ENCODE measurements around the gene MFAP4. TPM values are rescaled to one million over a fixed set of nuclear protein-coding genes. Genes with fewer than 3 reads are reported as not detected.
A peak's percentile ranks its signal among the peaks of the same experiment; 100 is the strongest.

MFAP4 gene
- total RNA-seq, 1 donor from 2014 or later, result 205 TPM

DNA sequence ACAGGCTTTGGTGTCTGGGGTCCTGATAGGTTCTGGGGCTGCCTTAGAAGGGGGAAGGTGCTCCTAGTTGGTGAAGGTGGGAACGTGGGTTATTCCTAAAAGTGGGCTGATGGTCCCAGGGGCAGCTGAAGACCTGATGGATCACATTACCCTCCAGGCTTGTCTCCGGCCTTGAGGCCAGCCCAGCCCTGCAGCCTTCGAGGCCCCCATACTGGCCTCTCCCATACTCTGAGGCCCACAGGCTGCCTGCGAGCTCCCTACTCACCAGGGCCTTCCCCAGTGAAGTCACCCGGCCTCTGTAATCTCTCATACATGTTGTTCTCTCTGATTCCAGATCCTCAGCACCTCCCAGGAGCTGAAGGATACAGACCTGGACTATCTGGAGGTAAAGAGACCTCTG, 26.8 kb upstream of the MFAP4 start:
- Histone ChIP-seq H3K4me3 (no peak overlapping the region), H3K36me3 (no peaks in the 10 kb centered on the region), H3K9me3 (no peaks in the 10 kb centered on the region), H3K27ac (no peak overlapping the region), H3K27me3 (no peaks in the 10 kb centered on the region), H3K4me1 (peaks cover 18% of the 10 kb centered on the region)
- no peak for DNase-seq (ENCODE audit: extremely low spot score in 2 of 2)
- TF ChIP-seq, protein P1, sequence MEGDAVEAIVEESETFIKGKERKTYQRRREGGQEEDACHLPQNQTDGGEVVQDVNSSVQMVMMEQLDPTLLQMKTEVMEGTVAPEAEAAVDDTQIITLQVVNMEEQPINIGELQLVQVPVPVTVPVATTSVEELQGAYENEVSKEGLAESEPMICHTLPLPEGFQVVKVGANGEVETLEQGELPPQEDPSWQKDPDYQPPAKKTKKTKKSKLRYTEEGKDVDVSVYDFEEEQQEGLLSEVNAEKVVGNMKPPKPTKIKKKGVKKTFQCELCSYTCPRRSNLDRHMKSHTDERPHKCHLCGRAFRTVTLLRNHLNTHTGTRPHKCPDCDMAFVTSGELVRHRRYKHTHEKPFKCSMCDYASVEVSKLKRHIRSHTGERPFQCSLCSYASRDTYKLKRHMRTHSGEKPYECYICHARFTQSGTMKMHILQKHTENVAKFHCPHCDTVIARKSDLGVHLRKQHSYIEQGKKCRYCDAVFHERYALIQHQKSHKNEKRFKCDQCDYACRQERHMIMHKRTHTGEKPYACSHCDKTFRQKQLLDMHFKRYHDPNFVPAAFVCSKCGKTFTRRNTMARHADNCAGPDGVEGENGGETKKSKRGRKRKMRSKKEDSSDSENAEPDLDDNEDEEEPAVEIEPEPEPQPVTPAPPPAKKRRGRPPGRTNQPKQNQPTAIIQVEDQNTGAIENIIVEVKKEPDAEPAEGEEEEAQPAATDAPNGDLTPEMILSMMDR (IDR thresholded peaks at IDR 0.05), result no peak
- TF ChIP-seq POLR2A (IDR thresholded peaks at IDR 0.05), result no peak
- TF ChIP-seq POLR2AphosphoS5 (IDR thresholded peaks at IDR 0.05; ENCODE audit: insufficient read depth in 1 of 2, low read depth in 1 of 2), result no peak
- intact Hi-C loops (cut with DNase I), result no loop called here

DNA sequence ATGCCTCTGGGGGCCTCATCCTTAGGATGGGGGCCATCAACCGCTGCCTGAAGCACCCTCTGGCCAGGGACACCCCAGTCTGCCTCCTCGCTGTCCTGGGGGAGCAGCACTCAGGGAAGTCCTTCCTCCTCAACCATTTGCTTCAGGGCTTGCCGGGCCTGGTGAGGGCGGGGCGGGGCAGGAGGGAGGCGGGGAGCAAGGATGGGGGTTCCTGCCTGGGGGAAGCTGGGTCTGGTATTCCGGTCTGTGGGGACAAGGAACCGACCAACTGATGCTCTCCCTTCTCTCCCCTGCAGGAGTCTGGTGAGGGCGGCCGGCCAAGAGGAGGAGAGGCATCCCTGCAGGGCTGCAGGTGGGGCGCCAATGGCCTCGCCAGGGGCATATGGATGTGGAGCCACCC, 26.0 kb upstream of the MFAP4 start:
- Histone ChIP-seq H3K27me3 (no peaks in the 10 kb centered on the region), H3K4me1 (peaks cover 11% of the 10 kb centered on the region), H3K9me3 (no peaks in the 10 kb centered on the region), H3K4me3 (no peak overlapping the region), H3K27ac (no peak overlapping the region), H3K36me3 (no peaks in the 10 kb centered on the region)
- intact Hi-C loops (cut with DNase I), result no loop called here
- TF ChIP-seq POLR2A (IDR thresholded peaks at IDR 0.05) (no peak), POLR2AphosphoS5 (IDR thresholded peaks at IDR 0.05; ENCODE audit: insufficient read depth in 1 of 2, low read depth in 1 of 2) (no peak)
- TF ChIP-seq, protein P1 (IDR thresholded peaks at IDR 0.05), result no peak
- DNase-seq (ENCODE audit: extremely low spot score in 2 of 2), result no peak

DNA sequence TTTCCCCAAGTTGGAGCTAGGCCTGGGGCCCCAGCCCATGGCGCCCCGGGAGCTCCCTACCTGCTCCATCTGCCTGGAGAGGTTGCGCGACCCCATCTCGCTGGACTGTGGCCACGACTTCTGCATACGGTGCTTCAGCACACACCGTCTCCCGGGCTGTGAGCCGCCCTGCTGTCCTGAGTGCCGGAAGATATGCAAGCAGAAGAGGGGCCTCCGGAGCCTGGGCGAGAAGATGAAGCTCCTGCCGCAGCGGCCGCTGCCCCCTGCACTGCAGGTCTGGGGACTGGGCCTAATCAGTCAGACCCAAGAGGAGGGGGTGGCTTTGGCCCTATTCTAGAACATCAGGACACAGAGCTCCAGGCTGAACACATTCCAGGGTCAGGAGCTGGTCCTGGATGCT, 25.5 kb upstream of the MFAP4 start:
- peaks cover 6% of the 10 kb centered on the region for H3K4me1 ChIP-seq
- H3K9me3 ChIP-seq, result no peaks in the 10 kb centered on the region
- intact Hi-C loops (cut with DNase I), result no loop called here
- H3K4me3 ChIP-seq, result no peak overlapping the region
- no peak overlapping the region for H3K27ac ChIP-seq
- H3K27me3 ChIP-seq, result no peaks in the 10 kb centered on the region
- no peak for DNase-seq (ENCODE audit: extremely low spot score in 2 of 2)
- H3K36me3 ChIP-seq, result no peaks in the 10 kb centered on the region
- TF ChIP-seq, protein P1 (IDR thresholded peaks at IDR 0.05), result no peak
- TF ChIP-seq POLR2A (IDR thresholded peaks at IDR 0.05) (no peak), POLR2AphosphoS5 (IDR thresholded peaks at IDR 0.05; ENCODE audit: insufficient read depth in 1 of 2, low read depth in 1 of 2) (no peak)

DNA sequence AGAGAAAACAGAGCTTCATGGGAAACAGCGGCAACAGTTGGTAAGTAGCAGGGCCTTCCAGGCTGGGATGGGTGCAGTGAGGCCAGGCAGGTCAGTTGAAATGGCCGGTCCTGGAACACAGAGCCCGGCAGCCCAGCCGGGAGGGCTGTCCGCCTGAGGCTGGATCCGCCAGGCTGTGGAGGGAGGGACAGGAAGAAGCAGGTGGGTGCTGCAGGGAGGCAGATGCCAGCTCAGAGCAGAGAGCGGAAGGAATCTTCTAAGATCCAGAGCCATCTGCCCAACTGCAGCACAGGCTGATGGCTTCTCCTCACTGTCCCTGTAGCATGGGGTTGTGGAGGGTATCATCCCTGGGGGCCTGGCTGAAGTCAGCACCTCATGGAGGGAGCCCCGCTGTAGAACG, 24.6 kb upstream of the MFAP4 start:
- no peak for DNase-seq (ENCODE audit: extremely low spot score in 2 of 2)
- peaks cover 6% of the 10 kb centered on the region for H3K4me1 ChIP-seq
- no peak overlapping the region for H3K4me3 ChIP-seq
- no peak overlapping the region for H3K27ac ChIP-seq
- H3K36me3 ChIP-seq, result no peaks in the 10 kb centered on the region
- intact Hi-C loops (cut with DNase I), result no loop called here
- TF ChIP-seq, protein P1 (IDR thresholded peaks at IDR 0.05), result no peak
- TF ChIP-seq POLR2AphosphoS5 (IDR thresholded peaks at IDR 0.05; ENCODE audit: insufficient read depth in 1 of 2, low read depth in 1 of 2), result no peak
- TF ChIP-seq POLR2A (IDR thresholded peaks at IDR 0.05), result no peak
- H3K27me3 ChIP-seq, result no peaks in the 10 kb centered on the region
- H3K9me3 ChIP-seq, result no peaks in the 10 kb centered on the region

DNA sequence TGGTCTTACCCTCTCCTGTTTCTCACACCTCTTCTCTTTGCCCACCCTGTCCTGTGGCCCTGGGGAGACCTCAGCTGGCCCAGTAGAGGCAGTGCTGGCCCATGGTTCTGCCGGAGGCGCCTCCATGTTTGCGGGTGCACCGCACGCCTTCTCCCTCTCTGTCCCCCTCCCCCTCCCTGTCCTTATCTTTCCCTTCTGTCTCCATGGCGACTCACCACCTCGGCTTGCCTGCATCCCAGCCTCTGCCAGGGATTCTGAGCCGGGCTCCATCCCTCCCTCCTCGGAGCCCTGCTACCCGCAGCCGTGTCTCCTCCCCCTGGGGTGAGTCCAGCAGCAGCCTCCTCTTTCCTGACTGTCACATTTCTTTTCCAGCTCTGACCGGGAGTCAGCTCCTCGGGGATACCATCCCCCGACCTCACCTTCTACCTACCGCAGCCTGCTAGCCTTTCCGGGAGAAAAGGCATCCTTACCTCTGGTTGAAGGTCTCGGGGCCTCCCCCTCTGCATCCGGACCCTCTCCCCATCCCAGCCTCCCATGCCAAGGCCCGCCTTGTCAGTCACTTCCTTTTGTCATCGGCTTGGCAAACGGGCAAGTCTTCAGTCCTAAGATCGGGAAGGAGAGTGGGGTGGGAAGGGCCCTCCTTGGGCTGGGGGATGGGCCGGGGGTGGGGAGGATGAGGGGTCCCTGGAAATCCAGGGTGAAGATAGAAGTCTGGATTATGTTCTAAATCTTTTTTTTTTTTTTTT, 24.1 kb upstream of the MFAP4 start, which contains the start of gene RNF112:
RNF112 (plus strand) TSS at position 358 of the 746 bp plus-strand sequence; CDS start at position 535, 177 bp downstream.
- H3K36me3 ChIP-seq, result no peaks in the 10 kb centered on the region
- peaks cover 6% of the 10 kb centered on the region for H3K4me1 ChIP-seq
- peak within 1 kb of the TSS in 1 of 2 donors; percentile 26 for H3K4me3 ChIP-seq
- no peak for DNase-seq (ENCODE audit: extremely low spot score in 2 of 2)
- H3K27me3 ChIP-seq, result no peaks in the 10 kb centered on the region
- no peaks in the 10 kb centered on the region for H3K9me3 ChIP-seq
- TF ChIP-seq, protein P1 (IDR thresholded peaks at IDR 0.05), result no peak
- TF ChIP-seq POLR2AphosphoS5 (IDR thresholded peaks at IDR 0.05; ENCODE audit: insufficient read depth in 1 of 2, low read depth in 1 of 2), result no peak
- no peak for TF ChIP-seq POLR2A (IDR thresholded peaks at IDR 0.05)
- H3K27ac ChIP-seq, result no peak within 1 kb of the TSS
- intact Hi-C loops (cut with DNase I), result no loop called here

Data from vagina (tissue), 2 donors.